ENCODE measurements around the gene ABLIM3.

GRCh38 chr5:149217803-149218155 is 76.5 kb downstream of the ABLIM3 start:
- TF ChIP-seq POLR2A (IDR thresholded peaks at IDR 0.05; ENCODE audit: control extremely low read depth in 1 of 2, low read depth in 2 of 2, low read length in 2 of 2) = no peak
- TF ChIP-seq EZH2 (IDR thresholded peaks at IDR 0.05; ENCODE audit: low read depth, low read length, severe bottlenecking) = no peak
- TF ChIP-seq POLR2AphosphoS5 (IDR thresholded peaks at IDR 0.05; ENCODE audit: low read depth, low read length) = no peak
- no peak for TF ChIP-seq CTCF (IDR thresholded peaks at IDR 0.05; ENCODE audit: control extremely low read depth in 1 of 3, insufficient read depth in 1 of 3, low read depth in 1 of 3, low read length in 3 of 3)
